Right lung (tissue), 5 donors: ENCODE data around the gene RRAGD. TPM values are rescaled to one million over a fixed set of nuclear protein-coding genes. Genes with fewer than 3 reads are reported as not detected.

Experiments
- DNase-seq, 2 donors: peaks; one replicate each; pipeline ENCODE4 v3.0.0-alpha.2; 2013
- polyA plus RNA-seq, 5 donors: library from polyadenylated mRNA; unstranded; fragments of 120-200 nt; gene quantifications; one replicate each; pipeline versions ENCODE4 v1.2.1 to v1.2.3, GENCODE V29; 2013; ENCODE audit warnings: inconsistent platforms in 1 of 5, low replicate concordance in 1 of 5; ENCODE audit not compliant: insufficient read length in 5 of 5, insufficient read depth in 1 of 5

The RRAGD gene
- polyA plus RNA-seq, 5 donors = 2.4 to 5.1 (median 3.0) TPM

GRCh38 chr6:89348372-89348771 lies 63.7 kb downstream of the RRAGD start:
- no peak for DNase-seq

DNA sequence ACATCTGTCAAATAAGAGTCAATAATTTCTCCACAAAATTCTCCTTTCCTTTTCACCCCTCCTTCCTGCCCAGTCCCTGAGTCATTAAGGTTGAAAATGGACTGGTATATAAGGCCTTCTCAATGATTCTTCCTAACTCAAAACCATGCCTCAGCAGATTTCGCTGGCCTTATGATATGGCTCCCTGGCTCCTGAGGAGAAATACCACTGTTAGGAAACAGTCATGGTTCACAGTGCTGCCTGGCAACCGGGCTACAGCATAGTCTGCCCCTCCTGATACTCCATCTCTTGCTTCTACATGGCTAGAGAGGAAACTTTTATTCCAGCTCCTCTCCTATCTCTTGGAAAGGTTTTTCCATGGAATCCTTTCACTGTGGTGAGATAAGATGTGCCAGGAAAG lies 64.2 kb downstream of the RRAGD start:
- no peak for DNase-seq

DNA sequence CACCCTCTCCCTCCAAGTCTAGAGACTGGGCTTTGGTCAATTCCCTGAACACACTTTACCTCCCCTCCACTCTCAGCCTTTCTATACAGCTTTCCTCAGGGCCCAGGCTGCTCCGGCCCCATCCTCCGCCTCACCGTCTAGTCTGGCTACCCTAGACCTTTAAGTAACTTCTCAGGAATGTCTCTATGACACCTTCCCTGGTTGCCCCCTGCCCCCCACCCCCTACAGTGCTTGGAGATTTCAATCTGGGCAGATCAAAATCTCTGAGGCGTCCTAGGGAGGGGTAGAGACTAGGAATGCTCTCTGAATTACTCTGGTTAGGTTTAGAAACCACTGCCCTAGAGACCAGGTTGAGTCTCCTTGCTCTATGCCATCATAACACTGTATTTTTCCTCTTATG lies 65.6 kb downstream of the RRAGD start:
- DNase-seq = no peak

- no peak for DNase-seq
These were observed 72.5 kb downstream of the RRAGD start for GRCh38 chr6:89339565-89339964.

GRCh38 chr6:89335164-89335563 lies 76.9 kb downstream of the RRAGD start:
- no peak for DNase-seq

- DNase-seq = no peak
These were observed 81.2 kb downstream of the RRAGD start for GRCh38 chr6:89330910-89331309.

GRCh38 chr6:89328976-89329375 lies 83.1 kb downstream of the RRAGD start:
- DNase-seq = no peak

DNA sequence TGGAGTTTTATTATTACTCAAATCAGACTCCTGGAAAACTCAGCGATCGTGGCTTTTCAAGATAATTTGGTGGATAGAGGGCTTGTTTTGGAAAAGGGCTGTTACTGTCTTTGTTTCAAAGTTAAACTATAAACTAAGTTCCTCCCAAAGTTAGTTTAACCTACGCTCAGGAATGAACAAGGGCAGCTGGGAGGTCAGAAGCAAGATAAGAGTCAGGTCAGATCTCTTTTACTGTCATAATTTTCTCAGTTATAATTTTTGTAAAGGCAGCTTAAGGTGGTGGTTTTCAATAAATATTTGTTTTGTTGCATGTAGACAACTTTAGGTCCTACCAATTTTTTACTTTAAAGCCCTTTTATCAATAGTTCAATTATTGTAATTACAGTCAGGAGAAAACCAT lies 87.8 kb downstream of the RRAGD start:
- no peak for DNase-seq

GRCh38 chr6:89323511-89323971 lies 88.5 kb downstream of the RRAGD start:
- no peak for DNase-seq

GRCh38 chr6:89321131-89321970 lies 90.7 kb downstream of the RRAGD start:
- no peak for DNase-seq

GRCh38 chr6:89320012-89320559 lies 92.0 kb downstream of the RRAGD start:
- DNase-seq = no peak

DNA sequence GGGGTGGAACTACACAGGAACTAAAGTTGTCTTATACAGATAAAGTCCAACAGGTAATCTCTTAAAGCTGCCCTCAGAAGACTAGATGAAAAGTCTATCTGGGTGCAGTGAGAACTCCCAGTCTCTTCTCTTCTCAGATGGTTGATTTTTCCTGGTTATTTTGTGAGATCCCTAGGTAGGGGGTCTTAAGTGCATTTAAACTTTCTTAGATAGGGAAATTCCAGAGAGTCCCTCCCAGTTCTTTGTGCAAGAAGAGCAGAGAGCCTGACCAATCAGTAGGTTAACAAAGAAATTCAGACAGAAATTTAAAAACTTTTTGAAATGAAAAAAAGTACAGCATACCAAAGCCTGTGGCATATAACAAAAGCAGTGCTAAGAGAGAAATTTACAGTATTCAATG lies 95.0 kb downstream of the RRAGD start:
- DNase-seq = no peak

DNA sequence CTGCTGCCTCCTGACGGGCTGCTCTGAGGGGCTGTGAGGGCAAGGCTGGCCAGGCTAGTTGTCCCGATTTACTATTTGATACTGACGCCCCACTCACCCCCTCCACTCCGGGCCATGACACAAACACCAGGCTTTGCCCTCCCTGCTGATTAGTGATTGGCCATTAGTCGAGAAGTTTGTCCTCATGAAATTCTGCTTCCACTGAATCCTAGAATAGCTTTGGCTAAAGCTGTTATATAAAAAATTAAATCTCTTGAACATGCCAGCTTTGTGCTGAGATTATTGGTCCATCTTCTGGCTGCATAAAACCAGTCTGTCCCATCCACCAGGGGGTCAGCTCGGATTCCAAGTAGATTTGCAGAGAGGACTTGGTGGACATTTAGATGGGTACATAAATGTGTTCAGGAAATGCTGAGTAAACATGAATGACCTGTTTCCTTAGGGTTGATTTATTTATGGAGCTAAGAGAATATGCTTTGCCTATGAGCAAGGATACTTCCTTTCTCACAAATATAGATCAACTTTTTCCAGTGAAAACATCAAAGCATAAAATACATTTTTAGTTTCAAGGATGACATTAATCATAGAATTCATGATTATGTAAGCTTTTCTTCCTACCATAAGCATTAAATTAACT lies 96.7 kb downstream of the RRAGD start, which contains the start of gene GABRR2:
Gene GABRR2, minus strand, starts transcription at position 51 of the 637 bp plus-strand sequence. CDS start 134 bp downstream, outside the sequence.
- DNase-seq = no peak

- DNase-seq = no peak
These were observed 97.4 kb downstream of the RRAGD start for GRCh38 chr6:89314692-89315091.

Other genes starting within 250 kb of the RRAGD start
- under 1 TPM in 1 of 5 donors, not detected in 4; 0.08 TPM for gene GABRR1, start 194.9 kb downstream of the RRAGD start, polyA plus RNA-seq
- 1 to 10 TPM in 2 of 5 donors, under 1 TPM in 3; 0.76 to 2.0 (median 0.96) TPM for gene GABRR2, start 97.0 kb downstream of the RRAGD start, polyA plus RNA-seq
- gene UBE2J1, start 59.6 kb downstream of the RRAGD start, polyA plus RNA-seq = 10 to 100 TPM; 50.8 to 68.4 (median 54.6) TPM
- gene ANKRD6, start 20.9 kb upstream of the RRAGD start, polyA plus RNA-seq = 10 to 100 TPM; 26.0 to 48.3 (median 37.0) TPM
- gene LYRM2, start 226.5 kb upstream of the RRAGD start, polyA plus RNA-seq = 10 to 100 TPM; 31.1 to 52.7 (median 40.9) TPM